SK-N-MC (cell line): ENCODE measurements around the gene DNPEP.
"Not testable (repeated sequence)": the region's sequence is repeated elsewhere in the genome, so short reads cannot be mapped to it uniquely, and the experiment has no call there.

ENCODE experiments used
- DNase-seq: peaks from one replicate; pipeline ENCODE4 v3.0.0-alpha.2; 2011; ENCODE audit warnings: low read depth, low spot score
- H3K27ac ChIP-seq: fragments of 200-600 bp; sonication (generic); 2 replicates; pipeline ENCODE4 v1.5.1; 2016; ENCODE audit warnings: mixed run types
- H3K36me3 ChIP-seq: fragments of 200-600 bp; sonication (generic); 2 replicates; pipeline ENCODE4 v1.6.1; 2017; ENCODE audit warnings: antibody characterized with exemption, low read length, mixed read lengths; ENCODE audit not compliant: insufficient read depth
- H3K4me3 ChIP-seq: fragments of 200-600 bp; sonication (generic); 2 replicates; pipeline ENCODE4 v1.5.1; 2016
- H3K9ac ChIP-seq: fragments of 200-600 bp; sonication (generic); 2 replicates; pipeline ENCODE4 v1.8.0; 2017; ENCODE audit warnings: mixed run types, mixed read lengths; ENCODE audit not compliant: insufficient read length
- H3K9me3 ChIP-seq: fragments of 200-600 bp; sonication (generic); 2 replicates; pipeline ENCODE4 v1.6.1; 2017; ENCODE audit warnings: low read depth, mild to moderate bottlenecking, antibody characterized with exemption, low read length, moderate library complexity, mixed read lengths
- EZH2 ChIP-seq: fragments of 200-600 bp; sonication (generic); IDR thresholded peaks from one replicate; pipeline ENCODE4 v1.6.1; 2017; ENCODE audit warnings: antibody characterized with exemption
- FOXP2 ChIP-seq: optimal IDR thresholded peaks from 2 replicates; pipeline ENCODE3; 2011; ENCODE audit warnings: mild to moderate bottlenecking, moderate library complexity; ENCODE audit not compliant: insufficient read depth; ENCODE audit errors: extremely low read length, control extremely low read depth
- POLR2AphosphoS5 ChIP-seq: IDR thresholded peaks from 2 replicates; pipeline ENCODE4 v1.6.1; 2012; ENCODE audit warnings: mild to moderate bottlenecking, low read depth, low read length, borderline replicate concordance

Gene DNPEP

DNA sequence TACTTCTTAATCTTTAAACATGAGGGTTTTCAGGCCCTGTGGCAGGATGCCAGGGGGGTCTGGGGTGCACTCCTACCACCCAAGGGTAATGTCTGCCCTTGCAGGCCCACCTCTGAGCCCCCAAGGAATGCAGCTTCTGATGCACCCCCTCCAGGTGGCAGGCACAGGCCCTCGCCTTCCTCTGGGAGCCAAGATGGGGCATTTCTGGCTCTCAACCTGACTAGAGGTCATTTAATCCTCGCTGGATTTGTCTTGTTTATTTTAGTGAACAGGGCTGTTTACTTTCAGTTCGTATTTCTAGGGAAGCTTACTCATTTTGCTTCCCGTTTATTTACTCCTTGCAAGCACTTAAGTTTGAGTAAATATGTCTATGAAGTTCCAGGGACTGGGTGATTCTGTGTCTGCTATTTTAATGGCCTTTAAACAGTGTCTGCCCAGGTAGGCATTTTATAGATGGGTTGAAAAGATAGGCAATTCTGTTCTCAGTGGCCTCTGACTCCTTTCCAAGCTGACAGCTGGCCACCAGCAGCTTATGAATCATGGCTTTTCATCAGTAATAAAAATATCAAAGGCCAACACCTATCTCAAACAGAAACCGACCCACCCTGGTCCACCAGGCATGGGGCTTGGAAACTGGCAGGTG is 11.1 kb upstream of the DNPEP start:
- Histone ChIP-seq H3K9me3 (no peaks in the 10 kb centered on the region), H3K9ac (no peak overlapping the region), H3K27ac (no peak overlapping the region), H3K36me3 (no peaks in the 10 kb centered on the region), H3K4me3 (no peak overlapping the region)
- TF ChIP-seq FOXP2: no peak
- TF ChIP-seq POLR2AphosphoS5: no peak
- no peak for TF ChIP-seq EZH2
- no peak for DNase-seq

DNA sequence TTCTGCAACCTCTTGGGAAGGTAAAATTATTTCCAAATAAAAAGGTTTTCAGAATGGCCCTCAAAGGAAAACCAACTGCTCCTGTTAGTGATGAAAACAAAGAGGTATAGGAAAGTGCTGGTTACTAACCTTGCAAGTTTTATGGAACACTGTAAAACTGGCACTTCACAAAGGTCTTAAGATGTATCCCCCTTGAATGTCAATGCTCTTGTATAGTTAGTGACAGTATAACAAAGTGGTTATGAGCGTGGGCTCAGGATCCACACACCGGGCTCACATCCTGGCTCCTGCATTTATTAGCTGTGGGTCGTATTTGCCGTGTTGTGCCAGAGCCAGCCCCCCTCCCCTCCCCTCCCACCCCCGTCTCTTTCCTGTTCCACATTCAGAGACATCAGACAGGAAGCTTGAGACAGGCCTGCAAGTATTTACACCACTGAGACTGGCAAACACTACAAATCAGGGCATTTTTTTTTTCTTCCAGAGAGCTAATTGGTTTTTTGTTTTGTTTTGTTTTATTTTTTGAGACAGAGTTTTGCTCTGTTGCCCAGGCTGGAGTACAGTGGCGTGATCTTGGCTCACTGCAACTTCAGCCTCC is 9.2 kb upstream of the DNPEP start:
- no peak for DNase-seq
- Histone ChIP-seq H3K9me3 (no peaks in the 10 kb centered on the region), H3K4me3 (no peak overlapping the region), H3K9ac (no peak overlapping the region), H3K27ac (no peak overlapping the region), H3K36me3 (no peaks in the 10 kb centered on the region)
- TF ChIP-seq POLR2AphosphoS5 (no peak), EZH2 (no peak), FOXP2 (no peak)

DNA sequence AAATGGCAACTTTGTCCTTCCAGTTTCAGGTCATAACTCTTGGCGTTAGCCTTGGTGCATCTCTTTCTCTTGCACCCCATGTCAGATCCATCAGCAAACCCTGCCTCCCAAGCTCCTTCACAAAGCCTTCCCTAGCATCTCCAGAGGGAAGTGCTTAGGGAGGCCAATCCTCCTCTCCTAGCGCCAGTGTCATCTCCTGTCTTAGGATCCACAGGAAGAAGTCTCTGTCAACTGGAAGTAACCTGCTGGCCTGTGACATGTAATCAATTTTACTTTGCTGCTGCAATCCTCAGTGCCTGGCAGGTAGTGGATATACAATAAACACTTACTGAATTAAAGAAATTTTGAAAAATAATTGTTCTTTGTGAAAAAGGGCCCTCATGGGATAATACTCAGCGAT is 7.9 kb upstream of the DNPEP start:
- DNase-seq: no peak
- Histone ChIP-seq H3K4me3 (no peak overlapping the region), H3K27ac (no peak overlapping the region), H3K36me3 (no peaks in the 10 kb centered on the region), H3K9me3 (no peaks in the 10 kb centered on the region), H3K9ac (no peak overlapping the region)
- no peak for TF ChIP-seq EZH2
- no peak for TF ChIP-seq FOXP2
- no peak for TF ChIP-seq POLR2AphosphoS5

DNA sequence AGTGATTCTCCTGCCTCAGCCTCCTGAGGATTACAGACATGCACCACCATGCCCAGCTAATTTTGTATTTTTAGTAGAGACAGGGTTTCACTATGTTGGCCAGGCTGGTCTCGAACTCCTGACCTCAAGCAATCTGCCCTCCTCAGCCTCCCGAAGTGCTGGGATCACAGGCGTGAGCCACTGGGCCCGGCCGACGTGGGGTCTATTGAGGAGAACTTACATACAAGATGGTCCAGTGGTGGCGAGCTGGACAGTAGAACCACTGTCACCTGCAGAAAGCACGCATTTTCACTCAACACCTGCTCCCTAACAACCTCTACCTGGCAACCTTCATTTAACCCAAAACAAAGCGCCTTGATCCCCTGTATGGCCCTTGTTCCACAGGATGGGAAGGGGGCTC is 7.3 kb upstream of the DNPEP start:
- DNase-seq, H3K9me3 ChIP-seq, H3K9ac ChIP-seq, H3K4me3 ChIP-seq, H3K36me3 ChIP-seq, H3K27ac ChIP-seq: not testable (repeated sequence)

DNA sequence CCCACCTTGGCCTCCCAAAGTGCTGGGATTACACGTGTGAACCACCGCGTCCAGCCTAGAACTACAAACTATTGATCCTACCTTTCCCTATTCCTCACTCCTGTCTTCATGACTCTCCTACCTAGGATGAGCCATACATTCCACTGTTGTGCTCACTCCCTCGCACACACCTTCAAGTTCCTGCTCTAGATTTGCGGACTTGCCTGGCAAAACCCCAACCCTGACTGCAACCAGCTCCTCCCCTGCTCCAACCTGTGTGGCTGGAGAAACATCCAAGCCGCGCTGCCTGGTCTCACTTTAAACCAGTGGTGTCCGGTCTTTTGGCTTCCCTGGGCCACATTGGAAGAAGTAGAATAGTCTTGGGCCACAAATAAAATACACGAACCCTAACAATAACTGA is 5.0 kb upstream of the DNPEP start:
- no peak overlapping the region for H3K4me3 ChIP-seq
- no peaks in the 10 kb centered on the region for H3K36me3 ChIP-seq
- DNase-seq: no peak
- no peaks in the 10 kb centered on the region for H3K9me3 ChIP-seq
- H3K9ac ChIP-seq: no peak overlapping the region
- no peak overlapping the region for H3K27ac ChIP-seq
- TF ChIP-seq POLR2AphosphoS5: no peak
- TF ChIP-seq EZH2: no peak
- no peak for TF ChIP-seq FOXP2

DNA sequence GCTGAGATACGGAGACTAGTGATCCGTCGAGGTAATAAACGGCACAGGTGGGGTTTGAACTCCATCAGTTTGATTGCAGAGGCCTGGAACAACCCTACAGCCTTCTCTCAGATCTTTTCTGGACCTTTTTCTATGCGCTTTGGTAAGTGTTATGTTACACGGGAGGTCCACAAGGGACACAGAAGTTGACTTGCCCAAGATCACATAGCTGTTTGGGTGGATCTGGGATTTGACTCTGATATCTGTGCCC is 1.1 kb upstream of the DNPEP start:
- no peak for DNase-seq
- Histone ChIP-seq H3K27ac (peak overlapping the region; percentile 71; the same call in 1 of the 2 replicates), H3K4me3 (peak overlapping the region; percentile 72), H3K9me3 (no peaks in the 10 kb centered on the region), H3K9ac (peak overlapping the region; percentile 34), H3K36me3 (peaks cover 11% of the 10 kb centered on the region; the same call in 1 of the 2 replicates)
- TF ChIP-seq POLR2AphosphoS5 (no peak), FOXP2 (no peak), EZH2 (no peak)

DNA sequence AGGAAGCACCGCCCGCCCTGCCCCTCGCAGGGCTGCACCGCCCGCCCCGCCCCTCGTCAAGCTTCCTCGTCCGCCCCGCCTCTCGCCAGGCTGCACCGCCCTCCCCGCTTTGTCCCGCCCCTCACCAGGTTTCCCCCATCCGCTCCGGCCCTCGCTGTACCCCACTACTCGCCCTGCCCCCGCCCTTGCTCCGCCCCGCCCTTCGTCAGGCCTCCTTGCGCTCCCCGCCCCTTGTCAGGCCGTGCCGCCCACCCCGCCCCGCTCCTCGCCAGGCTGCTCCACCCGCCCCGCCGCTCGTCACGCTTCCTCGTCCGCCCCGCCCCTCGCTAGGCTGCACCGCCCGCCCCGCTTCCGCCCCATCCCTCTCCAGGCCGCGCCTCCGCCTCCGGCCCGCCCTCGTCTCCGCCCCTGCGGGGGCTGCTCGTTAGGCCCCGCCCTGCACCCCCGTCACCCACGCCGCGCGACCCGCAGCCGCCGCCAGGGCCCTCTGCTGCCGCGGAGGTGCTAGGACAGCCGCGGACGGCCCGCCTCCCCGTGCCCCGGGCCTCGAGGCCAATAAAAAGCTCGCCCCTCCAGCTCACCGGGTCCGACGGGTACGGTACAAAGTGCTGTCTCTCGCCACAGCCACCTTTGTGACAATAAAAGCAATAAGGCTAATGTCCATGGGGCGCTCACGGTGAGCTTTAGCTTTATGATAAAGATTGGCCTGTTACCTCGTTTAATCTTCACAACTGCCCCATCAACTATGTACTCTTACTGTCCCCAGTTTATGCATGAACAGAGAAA is 602 bp upstream of the DNPEP start:
- Histone ChIP-seq H3K27ac (peak overlapping the region; percentile 71; the same call in 1 of the 2 replicates), H3K9ac (peak overlapping the region; percentile 34), H3K4me3 (peak overlapping the region; percentile 72), H3K36me3 (peaks cover 11% of the 10 kb centered on the region; the same call in 1 of the 2 replicates), H3K9me3 (no peaks in the 10 kb centered on the region)
- TF ChIP-seq POLR2AphosphoS5 (no peak), EZH2 (no peak)
- no peak for DNase-seq

DNA sequence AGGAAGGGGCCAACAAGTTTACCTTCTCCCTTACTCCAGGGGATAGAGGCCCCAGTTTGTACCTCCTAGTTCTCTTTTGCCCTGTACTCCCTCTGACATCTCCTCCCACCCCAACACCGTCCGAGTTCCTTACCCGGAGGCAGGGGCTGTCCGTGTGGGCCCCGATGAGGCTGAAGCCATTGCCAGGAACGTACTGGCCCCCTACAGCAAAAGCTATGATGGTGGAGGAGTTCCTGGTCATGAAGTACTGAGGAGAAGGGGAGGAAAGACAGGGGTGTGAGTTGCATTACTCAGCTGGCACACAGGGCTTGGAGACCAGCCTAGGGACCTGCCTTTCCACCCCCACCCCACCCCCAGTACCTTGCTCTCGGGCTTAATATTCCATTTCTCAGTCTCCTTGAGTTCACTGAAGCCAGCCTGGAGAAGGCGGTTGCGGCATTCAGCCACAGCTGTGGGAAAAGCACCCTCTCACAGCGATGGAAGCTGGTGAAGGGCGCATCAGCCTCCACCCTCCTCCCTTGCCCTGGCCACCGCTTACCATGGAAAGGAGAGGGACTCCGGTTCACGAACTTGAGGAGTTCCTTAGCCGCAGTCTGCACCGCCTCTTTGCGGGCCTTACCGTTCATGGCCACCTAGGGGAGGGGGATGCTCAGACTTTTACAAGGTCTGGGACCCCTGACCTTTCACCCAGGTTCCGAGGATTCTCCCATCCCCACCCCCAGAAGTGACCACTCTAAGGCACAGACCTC is 1.0 kb downstream of the DNPEP start:
- H3K9ac ChIP-seq: peak overlapping the region; percentile 81
- H3K9me3 ChIP-seq: no peaks in the 10 kb centered on the region
- peaks cover 11% of the 10 kb centered on the region; the same call in 1 of the 2 replicates for H3K36me3 ChIP-seq
- H3K4me3 ChIP-seq: peak overlapping the region; percentile 87
- DNase-seq: no peak
- H3K27ac ChIP-seq: no peak overlapping the region
- TF ChIP-seq EZH2: no peak
- TF ChIP-seq FOXP2: no peak
- no peak for TF ChIP-seq POLR2AphosphoS5
